HepG2 (cell line): ENCODE measurements around the gene CSNK1D. TPM values are rescaled to one million over a fixed set of nuclear protein-coding genes. Genes with fewer than 3 reads are reported as not detected.
A peak's percentile ranks its signal among the peaks of the same experiment; 100 is the strongest.

Experiments used
- FUBP1 ChIP-seq: sonication (generic); formaldehyde crosslinking; IDR thresholded peaks from 2 replicates; pipeline ENCODE4 v1.5.1; 2020; ENCODE audit warnings: missing genetic modification reagents, mild to moderate bottlenecking, borderline replicate concordance
- GMEB1 ChIP-seq: sonication (generic); formaldehyde crosslinking; IDR thresholded peaks from 2 replicates; pipeline ENCODE4 v1.5.1; 2020; ENCODE audit warnings: missing genetic modification reagents, mild to moderate bottlenecking, borderline replicate concordance
- KAT8 ChIP-seq: IDR thresholded peaks from 2 replicates; pipeline ENCODE4 v1.6.1; 2016; ENCODE audit warnings: missing genetic modification reagents, missing compliant biosample characterization
- KLF9 ChIP-seq: IDR thresholded peaks from 2 replicates; pipeline ENCODE4 v1.6.1; 2016; ENCODE audit warnings: low read depth
- PAWR ChIP-seq: sonication (generic); formaldehyde crosslinking; IDR thresholded peaks from 2 replicates; pipeline ENCODE4 v1.4.0; 2020; ENCODE audit warnings: missing genetic modification reagents, mild to moderate bottlenecking, borderline replicate concordance
- RFX5 ChIP-seq: IDR thresholded peaks from 2 replicates; pipeline ENCODE4 v1.6.1; 2011; ENCODE audit warnings: low read depth, low read length, improper control_type of control experiment
- ZBTB14 ChIP-seq: sonication (generic); formaldehyde crosslinking; IDR thresholded peaks from 2 replicates; pipeline ENCODE4 v1.4.0; 2020; ENCODE audit warnings: missing genetic modification reagents
- ZBTB7B ChIP-seq: sonication (generic); formaldehyde crosslinking; IDR thresholded peaks from 2 replicates; pipeline ENCODE4 v1.4.0; 2020; ENCODE audit warnings: missing genetic modification reagents
- ZNF441 ChIP-seq: sonication (generic); formaldehyde crosslinking; IDR thresholded peaks from 2 replicates; pipeline ENCODE4 v1.7.0; 2021; ENCODE audit warnings: missing genetic modification reagents, borderline replicate concordance
- ZNF616 ChIP-seq: sonication (generic); formaldehyde crosslinking; IDR thresholded peaks from 2 replicates; pipeline ENCODE4 v1.5.0; 2020; ENCODE audit warnings: low read depth, mild to moderate bottlenecking, missing genetic modification reagents
- ZNF691 ChIP-seq: sonication (generic); formaldehyde crosslinking; IDR thresholded peaks from 2 replicates; pipeline ENCODE4 v1.4.0; 2020; ENCODE audit warnings: missing genetic modification reagents, low read depth, mild to moderate bottlenecking, borderline replicate concordance
- ZNF780A ChIP-seq: sonication (generic); formaldehyde crosslinking; IDR thresholded peaks from 2 replicates; pipeline ENCODE4 v1.8.0; 2022; ENCODE audit warnings: mild to moderate bottlenecking, missing genetic modification reagents, moderate library complexity
- polyA plus RNA-seq, 8 experiments: library from polyadenylated mRNA; depleted of rRNA in 3 of 8; stranded (reverse) in 7 of 8; unstranded in 1 of 8; fragments of >200 nt; fragmentation: Illumina TruSeq in 4 of 8; extraction: Trizol in 4 of 8; gene quantifications; 2 replicates each; pipeline versions ENCODE4 v1.2.1 to v1.2.3, GENCODE V29; 2011 to 2016; ENCODE audit warnings: low read depth in 4 of 8, missing spikeins in 1 of 8, mixed read lengths in 1 of 8; ENCODE audit not compliant: insufficient read depth in 1 of 8
- total RNA-seq, 5 experiments: library from RNA; depleted of rRNA; stranded (reverse); fragments of >200 nt; fragmentation: Illumina TruSeq; extraction: Trizol; gene quantifications; 2 replicates each; pipeline ENCODE4 v1.2.3, GENCODE V29; 2016; ENCODE audit warnings: low read depth in 1 of 5
- TF ChIP-seq, protein P1 (sequence below): sonication (generic); formaldehyde crosslinking; IDR thresholded peaks from 2 replicates; pipeline ENCODE4 v1.4.0; 2020; ENCODE audit warnings: missing genetic modification reagents, borderline replicate concordance

The CSNK1D gene
- total and polyA plus RNA-seq, 2 of the 13 experiments (the other 11 are each of a cell fraction or from before 2014, with no cell fraction given), result 31.5 to 128 TPM

DNA sequence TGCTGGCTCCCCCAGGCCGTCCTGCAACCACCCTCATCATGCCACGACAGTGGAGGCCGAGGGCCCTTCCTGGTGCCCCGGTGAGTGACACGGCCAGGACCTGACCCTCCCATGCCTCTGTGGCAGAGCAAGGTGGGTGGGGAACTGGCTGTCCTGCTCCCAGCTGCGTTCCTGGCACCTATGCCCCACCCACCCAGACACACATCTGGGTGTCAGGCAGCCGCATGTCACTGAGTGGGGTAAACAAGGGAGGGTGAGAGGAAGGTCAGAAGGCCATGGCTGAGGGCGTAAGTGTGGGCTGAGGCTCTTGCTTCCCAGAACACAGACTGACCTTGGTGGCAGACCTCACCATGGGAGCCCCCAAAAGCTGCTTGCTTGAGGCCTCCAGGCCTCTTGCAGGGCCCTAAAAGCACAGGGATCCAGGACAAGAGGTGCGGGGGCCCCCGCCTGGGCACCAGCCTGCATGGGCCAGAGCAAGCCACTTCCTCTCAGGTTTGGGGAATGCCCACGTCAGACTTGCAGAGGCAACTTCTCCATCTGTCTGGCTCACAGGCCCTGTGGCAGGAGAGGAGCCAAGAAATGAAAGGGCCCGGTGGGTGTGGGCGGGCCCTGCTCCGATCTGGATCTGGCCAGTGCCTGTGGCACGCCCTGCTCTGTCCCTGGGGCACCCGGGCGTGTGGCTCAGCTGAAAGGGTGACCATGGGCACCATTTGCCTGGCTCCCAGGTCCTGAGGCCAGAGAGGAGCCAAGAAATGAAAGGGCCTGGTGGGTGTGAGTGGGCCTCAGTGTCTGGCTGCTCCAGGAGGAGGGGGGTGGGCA, 57.0 kb downstream of the CSNK1D start (continued):
- TF ChIP-seq PAWR (CRISPR knock-in tag) (no peak), ZNF441 (CRISPR knock-in tag) (no peak), KAT8 (CRISPR knock-in tag) (no peak), ZNF616 (0 out of 2 replicates have a peak, but pooled peaks have one; percentile 6), FUBP1 (CRISPR knock-in tag) (no peak), RFX5 (no peak), ZNF780A (CRISPR knock-in tag) (no peak; the same call in 1 of the 2 replicates), KLF9 (no peak), ZBTB7B (CRISPR knock-in tag) (peak; percentile 27; the same call in 1 of the 2 replicates), ZBTB14 (CRISPR knock-in tag) (no peak), GMEB1 (no peak), ZNF691 (peak; percentile 71; the same call in 1 of the 2 replicates)
- TF ChIP-seq, protein P1, sequence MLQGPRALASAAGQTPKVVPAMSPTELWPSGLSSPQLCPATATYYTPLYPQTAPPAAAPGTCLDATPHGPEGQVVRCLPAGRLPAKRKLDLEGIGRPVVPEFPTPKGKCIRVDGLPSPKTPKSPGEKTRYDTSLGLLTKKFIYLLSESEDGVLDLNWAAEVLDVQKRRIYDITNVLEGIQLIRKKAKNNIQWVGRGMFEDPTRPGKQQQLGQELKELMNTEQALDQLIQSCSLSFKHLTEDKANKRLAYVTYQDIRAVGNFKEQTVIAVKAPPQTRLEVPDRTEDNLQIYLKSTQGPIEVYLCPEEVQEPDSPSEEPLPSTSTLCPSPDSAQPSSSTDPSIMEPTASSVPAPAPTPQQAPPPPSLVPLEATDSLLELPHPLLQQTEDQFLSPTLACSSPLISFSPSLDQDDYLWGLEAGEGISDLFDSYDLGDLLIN (CRISPR knock-in tag), result no peak
